Right atrium auricular region (tissue), 2 donors: ENCODE results near the gene TMPRSS4. TPM values are rescaled to one million over a fixed set of nuclear protein-coding genes. Genes with fewer than 3 reads are reported as not detected.

Source experiments
- DNase-seq: peaks from one replicate; pipeline ENCODE4 v3.0.0-alpha.2; 2019; ENCODE audit warnings: low spot score
- H3K27ac ChIP-seq, 2 donors: fragments of 200-600 bp; sonication (generic); 1 replicate in 1 of 2; 2 replicates in 1 of 2; pipeline ENCODE4 v1.5.1; 2016 to 2019
- H3K27me3 ChIP-seq, 2 donors: fragments of 200-600 bp; sonication (generic); one replicate each; pipeline versions ENCODE4 v1.5.1 to v1.6.0; 2017 to 2019
- H3K36me3 ChIP-seq: fragments of 200-600 bp; sonication (generic); one replicate; pipeline ENCODE4 v1.5.1; 2016
- H3K4me1 ChIP-seq, 2 donors: fragments of 200-600 bp; sonication (generic); one replicate each; pipeline versions ENCODE4 v1.5.1 to v1.6.0; 2017 to 2019
- H3K4me3 ChIP-seq, 2 donors: fragments of 200-600 bp; sonication (generic); 1 replicate in 1 of 2; 2 replicates in 1 of 2; pipeline ENCODE4 v1.5.1; 2017 to 2019; ENCODE audit warnings: mild to moderate bottlenecking in 1 of 2, moderate library complexity in 1 of 2
- H3K9me3 ChIP-seq, 2 donors: fragments of 200-600 bp; sonication (generic); one replicate each; pipeline ENCODE4 v1.5.1; 2019
- CTCF ChIP-seq, 2 donors: fragments of 200-600 bp; sonication (generic); IDR thresholded peaks; one replicate each; pipeline ENCODE4 v1.5.1; 2019; ENCODE audit warnings: antibody characterized with exemption in 2 of 2
- total RNA-seq, 2 donors: library from RNA; depleted of rRNA; stranded (reverse); fragments of >200 nt; gene quantifications; one replicate each; pipeline ENCODE4 v1.1.0, GENCODE V29; 2016

Gene TMPRSS4
- total RNA-seq, 2 donors from 2014 or later = not detected

GRCh38 chr11:118099838-118100556, 23.1 kb downstream of the TMPRSS4 start:
- peaks cover 0 to 16% of the 10 kb centered on the region in 2 donors for H3K4me1 ChIP-seq
- TF ChIP-seq CTCF (IDR thresholded peaks at IDR 0.05) = no peak
- no peak for DNase-seq
- H3K27ac ChIP-seq = peak overlapping the region; percentile 53 to 69
- H3K4me3 ChIP-seq = no peak overlapping the region
- H3K9me3 ChIP-seq = no peaks in the 10 kb centered on the region
- H3K36me3 ChIP-seq = no peaks in the 10 kb centered on the region
- H3K27me3 ChIP-seq = no peaks in the 10 kb centered on the region

GRCh38 chr11:118100691-118101232, 23.9 kb downstream of the TMPRSS4 start:
- Histone ChIP-seq H3K36me3 (no peaks in the 10 kb centered on the region), H3K27me3 (no peaks in the 10 kb centered on the region), H3K9me3 (no peaks in the 10 kb centered on the region), H3K27ac (peak overlapping the region in 1 of 2 donors; percentile 69), H3K4me1 (peaks cover 0 to 16% of the 10 kb centered on the region in 2 donors), H3K4me3 (no peak overlapping the region)
- no peak for TF ChIP-seq CTCF (IDR thresholded peaks at IDR 0.05)
- no peak for DNase-seq

- Histone ChIP-seq H3K36me3 (no peaks in the 10 kb centered on the region), H3K4me1 (peaks cover 0 to 16% of the 10 kb centered on the region in 2 donors), H3K9me3 (no peaks in the 10 kb centered on the region), H3K27me3 (no peaks in the 10 kb centered on the region), H3K4me3 (no peak overlapping the region), H3K27ac (no peak overlapping the region)
- DNase-seq = no peak
- no peak for TF ChIP-seq CTCF (IDR thresholded peaks at IDR 0.05)
Observed at GRCh38 chr11:118102721-118103261, 25.9 kb downstream of the TMPRSS4 start.

GRCh38 chr11:118104491-118104890, 27.6 kb downstream of the TMPRSS4 start:
- Histone ChIP-seq H3K36me3 (no peaks in the 10 kb centered on the region), H3K4me3 (no peak overlapping the region), H3K4me1 (peaks cover 0 to 14% of the 10 kb centered on the region in 2 donors), H3K27ac (no peak overlapping the region), H3K27me3 (no peaks in the 10 kb centered on the region), H3K9me3 (no peaks in the 10 kb centered on the region)
- no peak for TF ChIP-seq CTCF (IDR thresholded peaks at IDR 0.05)
- no peak for DNase-seq

DNA sequence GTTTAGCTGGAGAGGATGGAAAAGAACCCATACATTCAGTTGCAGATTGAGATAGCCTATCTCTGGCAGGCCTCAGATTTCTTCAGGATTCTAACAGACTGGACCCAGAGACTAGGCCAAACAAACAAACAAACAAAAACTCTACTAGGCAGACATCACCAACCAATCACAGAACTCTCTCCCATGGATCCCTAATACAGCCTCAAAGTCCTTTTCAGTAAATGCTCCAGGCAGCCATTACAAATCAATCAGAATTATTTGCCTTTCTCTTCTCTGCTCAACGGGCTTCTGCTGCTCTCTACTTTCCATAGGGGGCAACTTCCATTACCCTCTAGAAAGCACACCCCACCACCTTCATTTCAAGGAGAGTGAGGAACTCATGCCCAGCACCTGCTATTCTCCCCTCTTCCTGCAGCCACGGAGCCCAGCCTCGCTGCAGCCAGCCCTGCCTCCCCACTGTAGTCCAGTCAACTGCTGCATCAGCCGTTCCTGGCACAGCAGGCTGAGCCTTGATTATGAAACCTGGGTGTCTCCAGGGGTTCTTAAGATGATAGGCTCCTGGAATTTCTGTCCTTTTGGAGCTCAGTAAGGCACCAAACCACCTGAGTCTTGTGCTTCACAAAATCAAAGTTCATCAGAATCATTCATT, 28.9 kb downstream of the TMPRSS4 start:
- TF ChIP-seq CTCF (IDR thresholded peaks at IDR 0.05) = no peak
- Histone ChIP-seq H3K9me3 (no peaks in the 10 kb centered on the region), H3K4me3 (no peak overlapping the region), H3K27me3 (no peaks in the 10 kb centered on the region), H3K36me3 (no peaks in the 10 kb centered on the region), H3K27ac (no peak overlapping the region), H3K4me1 (peaks cover 0 to 3% of the 10 kb centered on the region in 2 donors)
- no peak for DNase-seq
